GM12873 (cell line): ENCODE data around the gene SLC22A4.

Experiments
- TF ChIP-seq, protein P1 (sequence below): IDR thresholded peaks from 2 replicates; pipeline ENCODE4 v1.5.1; 2012; ENCODE audit warnings: low read depth, mild to moderate bottlenecking, moderate library complexity, low read length, control low read depth; ENCODE audit not compliant: insufficient read depth; ENCODE audit errors: missing control alignments

The SLC22A4 gene

DNA sequence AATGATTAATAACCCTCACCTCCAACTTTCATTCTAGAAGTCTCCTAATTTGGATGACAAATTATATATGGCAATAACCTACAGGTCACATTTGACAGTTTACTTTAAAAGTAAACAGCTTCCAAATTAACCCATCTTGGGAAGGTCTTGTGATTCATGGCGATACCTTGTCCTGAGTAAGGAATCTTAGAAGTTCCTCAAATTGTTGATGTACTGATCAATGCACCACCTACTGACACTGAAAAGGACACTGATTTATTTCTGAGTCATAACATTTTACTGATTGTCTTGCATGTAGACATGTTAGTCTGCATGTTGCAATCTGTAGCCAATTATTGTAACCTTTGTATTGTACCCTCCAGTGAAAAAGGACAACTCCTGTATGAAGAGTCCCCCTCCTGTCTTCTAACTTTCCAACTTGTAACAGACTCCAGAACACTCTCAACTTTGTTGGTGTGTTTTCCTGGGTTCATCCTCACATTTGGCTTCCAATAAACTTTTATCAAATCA, 59.3 kb downstream of the SLC22A4 start:
- TF ChIP-seq, protein P1, sequence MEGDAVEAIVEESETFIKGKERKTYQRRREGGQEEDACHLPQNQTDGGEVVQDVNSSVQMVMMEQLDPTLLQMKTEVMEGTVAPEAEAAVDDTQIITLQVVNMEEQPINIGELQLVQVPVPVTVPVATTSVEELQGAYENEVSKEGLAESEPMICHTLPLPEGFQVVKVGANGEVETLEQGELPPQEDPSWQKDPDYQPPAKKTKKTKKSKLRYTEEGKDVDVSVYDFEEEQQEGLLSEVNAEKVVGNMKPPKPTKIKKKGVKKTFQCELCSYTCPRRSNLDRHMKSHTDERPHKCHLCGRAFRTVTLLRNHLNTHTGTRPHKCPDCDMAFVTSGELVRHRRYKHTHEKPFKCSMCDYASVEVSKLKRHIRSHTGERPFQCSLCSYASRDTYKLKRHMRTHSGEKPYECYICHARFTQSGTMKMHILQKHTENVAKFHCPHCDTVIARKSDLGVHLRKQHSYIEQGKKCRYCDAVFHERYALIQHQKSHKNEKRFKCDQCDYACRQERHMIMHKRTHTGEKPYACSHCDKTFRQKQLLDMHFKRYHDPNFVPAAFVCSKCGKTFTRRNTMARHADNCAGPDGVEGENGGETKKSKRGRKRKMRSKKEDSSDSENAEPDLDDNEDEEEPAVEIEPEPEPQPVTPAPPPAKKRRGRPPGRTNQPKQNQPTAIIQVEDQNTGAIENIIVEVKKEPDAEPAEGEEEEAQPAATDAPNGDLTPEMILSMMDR = no peak

DNA sequence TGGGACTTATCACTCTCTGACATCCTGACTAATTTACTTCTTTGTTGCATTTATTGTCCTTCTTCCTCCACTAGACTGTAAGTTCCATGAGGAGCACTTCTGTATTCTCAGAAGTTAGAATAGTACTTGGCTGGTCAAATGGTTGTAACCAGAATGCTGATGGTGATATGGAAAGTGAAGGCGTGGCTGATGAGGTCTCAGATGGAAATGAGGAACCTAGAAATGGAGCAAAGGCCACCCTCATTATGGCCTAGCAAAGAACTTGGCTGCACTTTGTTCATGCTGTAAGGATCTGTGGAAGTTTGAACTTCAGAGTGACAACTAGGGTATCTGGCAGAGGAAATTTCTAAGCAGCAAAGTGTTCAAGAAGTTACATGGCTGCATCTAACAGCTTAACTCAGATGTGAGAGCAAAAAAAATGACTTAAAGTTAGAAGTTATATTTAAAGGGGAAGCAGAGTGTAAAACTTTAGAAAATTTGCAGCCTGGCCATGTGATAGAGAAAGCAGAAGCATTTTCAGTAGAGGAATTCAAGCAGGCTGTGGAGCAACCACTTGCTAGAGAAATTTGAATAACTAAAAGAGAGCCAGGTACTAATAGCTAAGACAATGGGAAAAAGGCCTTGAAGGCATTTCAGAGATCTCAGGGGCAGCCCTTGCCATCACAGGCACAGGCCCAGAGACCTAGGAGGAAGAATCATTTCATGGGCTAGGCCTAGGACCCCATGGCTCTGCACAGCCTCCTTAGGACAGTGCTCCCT, 60.4 kb downstream of the SLC22A4 start:
- TF ChIP-seq, protein P1 = no peak

DNA sequence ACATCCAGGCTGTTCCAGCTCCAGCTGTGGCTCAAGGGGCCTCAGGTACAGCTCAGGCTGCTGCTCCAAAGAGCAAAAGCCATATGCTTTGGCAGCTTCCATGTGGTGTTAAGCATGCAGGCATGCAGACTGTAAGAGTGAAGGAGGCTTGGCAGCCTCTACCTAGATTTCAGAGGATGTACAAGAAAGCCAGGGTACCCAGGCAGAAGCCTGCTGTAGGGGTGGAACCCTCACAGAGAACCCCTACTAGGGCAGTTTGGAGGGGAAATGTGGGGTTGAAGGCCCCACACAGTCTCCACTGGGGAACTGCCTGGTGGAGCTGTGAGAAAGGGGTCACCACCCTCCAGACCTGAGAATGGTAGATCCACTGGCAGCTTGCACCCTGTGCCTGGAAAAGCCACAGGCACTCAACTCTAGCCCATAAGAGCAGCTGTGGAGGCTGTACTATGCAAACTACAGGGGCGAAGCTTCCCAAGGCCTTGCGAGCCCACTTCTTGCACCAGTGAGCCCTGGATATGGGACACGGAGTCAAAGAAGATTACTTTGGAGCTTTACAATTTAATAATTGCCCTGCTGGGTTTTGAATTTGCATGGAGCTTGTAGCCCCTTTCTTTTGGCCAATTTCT, 61.1 kb downstream of the SLC22A4 start:
- TF ChIP-seq, protein P1 = no peak

DNA sequence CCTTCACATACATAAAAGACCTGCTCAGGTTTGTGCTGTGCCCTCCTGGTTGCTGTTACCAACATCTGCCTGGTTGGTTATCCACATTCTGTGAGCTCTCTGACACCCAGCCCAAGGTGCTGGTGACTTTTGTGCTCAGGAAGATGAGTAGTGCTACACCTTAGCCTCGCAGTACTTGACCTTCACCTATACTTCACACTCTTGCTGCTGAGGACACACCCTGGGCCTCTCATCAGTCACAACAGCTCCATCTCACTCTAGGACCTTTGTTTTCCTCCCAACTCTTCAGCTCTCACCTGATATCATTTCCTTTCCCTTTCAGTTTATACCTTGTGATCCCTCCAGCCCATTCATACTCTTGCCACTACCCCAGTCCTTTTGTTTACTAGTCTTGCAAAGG, 64.6 kb downstream of the SLC22A4 start:
- TF ChIP-seq, protein P1 = no peak

DNA sequence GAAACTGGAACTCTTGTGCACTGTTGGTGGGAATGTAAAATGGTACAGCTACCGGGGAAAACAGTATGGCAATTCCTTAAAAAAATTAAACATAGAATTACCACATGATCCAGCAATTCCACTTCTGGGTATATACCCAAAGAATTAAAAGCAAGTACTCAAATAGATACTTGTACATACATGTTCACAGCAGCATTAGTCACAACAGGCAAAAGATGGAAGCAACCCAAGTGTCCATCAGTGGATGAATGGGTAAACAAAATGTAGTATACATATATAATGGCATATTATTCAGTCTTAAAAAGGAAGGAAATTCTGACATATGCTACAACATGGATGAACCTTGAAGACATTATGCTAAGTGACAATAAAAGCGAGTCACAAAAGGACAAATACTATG, 67.9 kb downstream of the SLC22A4 start:
- TF ChIP-seq, protein P1 = no peak

DNA sequence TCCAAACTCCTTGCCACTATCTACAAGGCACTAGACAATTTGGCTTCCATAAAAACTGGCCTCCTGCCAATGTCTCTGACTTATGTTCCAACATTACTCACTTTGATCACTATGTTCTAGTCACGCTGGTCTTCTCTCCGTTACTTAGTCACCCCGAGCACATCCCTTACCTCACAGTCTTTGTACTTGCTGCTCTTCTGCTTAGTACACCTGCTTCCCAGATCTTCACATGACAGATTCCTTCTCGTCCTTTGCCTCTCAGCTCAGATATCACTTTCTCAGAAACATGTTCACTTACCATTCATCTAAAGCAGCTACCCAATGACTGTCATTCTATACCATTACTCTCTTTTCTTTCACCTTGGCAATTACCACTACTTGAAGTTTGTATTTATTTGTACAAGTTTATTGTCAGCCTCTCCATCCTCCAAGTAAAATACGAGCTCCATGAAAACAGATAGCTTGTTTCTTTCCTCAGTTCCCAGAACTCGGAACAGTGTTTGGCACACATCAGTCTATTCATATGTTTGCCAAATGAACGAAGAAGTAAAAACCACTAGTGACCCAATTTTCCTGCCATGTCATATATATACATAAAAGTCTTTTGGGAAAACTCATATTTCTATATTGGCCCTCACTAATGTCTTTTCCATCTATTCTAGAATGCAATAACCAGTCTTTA, 69.4 kb downstream of the SLC22A4 start:
- TF ChIP-seq, protein P1 = no peak

DNA sequence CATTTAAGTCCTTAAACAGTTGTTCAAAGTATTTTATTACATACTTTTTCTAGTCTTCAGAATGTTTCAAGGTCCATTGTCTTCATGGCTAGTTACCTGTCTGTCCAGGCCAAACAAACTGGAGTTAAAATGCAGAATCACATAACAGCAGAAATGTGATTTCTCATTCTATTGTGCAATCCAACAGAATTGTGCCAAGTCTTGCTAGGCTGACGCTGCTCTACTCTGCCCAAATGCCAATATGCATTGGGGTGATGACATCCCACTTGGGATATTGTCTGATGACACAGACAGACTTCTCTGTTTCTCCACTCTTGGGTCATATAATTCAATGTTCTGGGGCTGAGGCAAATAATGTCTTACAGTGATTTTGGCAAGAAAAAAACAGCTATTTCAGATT, 70.1 kb downstream of the SLC22A4 start:
- TF ChIP-seq, protein P1 = no peak
